22Rv1 (cell line): ENCODE results near the gene IL24.
A peak's percentile ranks its signal among the peaks of the same experiment; 100 is the strongest.

Experiments
- CTCF ChIP-seq: fragments of 450-650 bp; IDR thresholded peaks from 2 replicates; pipeline ENCODE4 v1.5.1; 2017; ENCODE audit warnings: mild to moderate bottlenecking
- ZFX ChIP-seq: fragments of 450-650 bp; IDR thresholded peaks from 2 replicates; pipeline ENCODE4 v1.6.1; 2017; ENCODE audit warnings: antibody characterized with exemption, borderline replicate concordance

- TF ChIP-seq CTCF (peak; percentile 26), ZFX (no peak)
These were observed 28.0 kb downstream of the IL24 start for GRCh38 chr1:206925106-206925736.
